ENCODE data around the gene IPCEF1.
"Not testable (repeated sequence)": the region's sequence is repeated elsewhere in the genome, so short reads cannot be mapped to it uniquely, and the experiment has no call there.

Gene IPCEF1

DNA sequence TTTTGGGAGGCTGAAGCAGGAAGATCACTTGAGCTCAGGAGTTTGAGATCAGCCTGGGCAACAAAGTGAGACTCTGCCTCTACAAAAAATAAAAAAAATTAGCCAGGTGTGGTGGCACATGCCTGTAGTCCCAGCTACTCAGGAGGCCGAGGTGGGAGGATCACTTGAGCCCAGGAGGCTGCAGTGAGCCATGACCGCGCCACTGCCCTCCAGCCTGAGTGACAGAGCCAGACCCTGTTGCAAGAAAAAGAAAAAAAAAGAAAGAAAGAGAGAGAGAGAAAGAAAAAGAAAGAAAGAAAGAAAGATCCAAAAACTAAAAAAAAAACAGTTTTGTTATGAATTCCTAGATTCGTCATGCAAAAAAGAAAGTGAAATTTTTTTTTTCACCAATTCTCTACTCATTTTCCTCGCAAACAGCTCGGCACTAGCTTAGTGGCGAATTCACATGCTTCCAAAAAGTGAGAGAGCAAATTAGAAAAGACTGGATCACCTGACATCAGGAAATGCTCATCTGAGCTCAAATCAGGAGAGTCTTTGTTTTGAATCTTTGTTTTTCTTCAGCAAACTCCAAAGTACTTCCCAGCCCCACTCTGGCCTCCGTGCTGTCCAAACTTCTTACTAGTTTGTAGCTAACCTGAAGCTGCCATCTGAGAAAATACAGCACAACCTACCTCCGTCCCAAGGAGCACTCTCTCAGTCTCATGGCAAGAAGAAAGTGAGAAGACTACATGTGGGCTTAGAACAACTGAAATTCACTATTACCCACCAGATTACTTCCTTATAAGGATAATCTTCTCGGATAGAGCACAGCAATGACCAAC, 27.0 kb downstream of the IPCEF1 start:
- DNase-seq: no peak

DNA sequence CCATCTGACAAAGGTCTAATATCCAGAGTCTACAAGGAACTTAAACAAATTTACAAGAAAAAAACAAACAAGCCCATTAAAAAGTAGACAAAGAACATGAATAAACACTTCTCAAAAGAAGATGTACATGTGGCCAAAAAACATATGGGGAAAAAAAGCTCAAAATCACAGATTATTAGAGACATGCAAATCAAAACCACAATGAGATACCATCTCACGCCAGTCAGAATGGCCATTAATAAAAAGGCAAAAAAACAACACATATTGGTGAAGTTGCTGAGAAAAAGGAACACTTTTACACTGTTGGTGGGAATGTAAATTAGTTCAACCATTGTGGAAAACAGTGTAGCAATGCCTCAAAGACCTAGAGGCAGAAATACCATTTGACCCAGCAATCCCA, 29.3 kb downstream of the IPCEF1 start:
- DNase-seq: not testable (repeated sequence)

DNA sequence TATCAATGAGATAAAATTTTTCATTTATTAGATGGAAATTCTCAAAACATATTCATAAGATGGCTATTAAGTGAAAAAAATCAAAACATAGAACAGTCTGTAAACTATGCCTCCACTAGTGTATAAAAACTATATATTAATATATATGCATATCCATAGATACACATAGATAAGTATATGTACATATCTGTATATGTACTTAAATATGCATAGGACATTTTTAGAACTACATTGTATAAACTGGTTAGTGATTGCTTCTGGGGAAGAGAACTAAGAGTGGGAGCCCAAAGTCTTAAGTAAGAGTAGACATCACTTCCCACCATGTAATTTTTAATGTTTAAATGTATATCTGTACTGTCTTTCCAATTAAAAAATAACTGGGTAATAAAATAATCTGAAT, 31.5 kb downstream of the IPCEF1 start:
- DNase-seq: no peak

DNA sequence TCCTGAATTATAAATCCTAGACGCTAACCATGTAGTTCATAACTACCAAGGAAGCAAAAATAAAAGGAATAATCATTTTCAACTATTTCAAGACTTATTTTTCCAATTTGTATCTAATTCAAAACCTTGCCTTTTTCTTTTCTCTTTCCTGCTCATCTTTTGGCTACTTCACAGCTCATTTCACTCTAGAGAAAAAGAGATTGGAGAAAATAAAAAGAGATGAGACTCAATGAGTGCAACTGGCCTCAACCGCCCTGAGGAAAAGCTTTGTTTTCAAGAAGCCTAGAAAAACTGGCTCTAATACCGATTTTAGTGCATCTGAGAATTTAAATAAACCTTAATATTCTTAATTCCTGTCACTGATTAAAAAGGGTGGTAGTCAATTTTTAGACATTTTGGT, 36.4 kb downstream of the IPCEF1 start:
- DNase-seq: no peak

DNA sequence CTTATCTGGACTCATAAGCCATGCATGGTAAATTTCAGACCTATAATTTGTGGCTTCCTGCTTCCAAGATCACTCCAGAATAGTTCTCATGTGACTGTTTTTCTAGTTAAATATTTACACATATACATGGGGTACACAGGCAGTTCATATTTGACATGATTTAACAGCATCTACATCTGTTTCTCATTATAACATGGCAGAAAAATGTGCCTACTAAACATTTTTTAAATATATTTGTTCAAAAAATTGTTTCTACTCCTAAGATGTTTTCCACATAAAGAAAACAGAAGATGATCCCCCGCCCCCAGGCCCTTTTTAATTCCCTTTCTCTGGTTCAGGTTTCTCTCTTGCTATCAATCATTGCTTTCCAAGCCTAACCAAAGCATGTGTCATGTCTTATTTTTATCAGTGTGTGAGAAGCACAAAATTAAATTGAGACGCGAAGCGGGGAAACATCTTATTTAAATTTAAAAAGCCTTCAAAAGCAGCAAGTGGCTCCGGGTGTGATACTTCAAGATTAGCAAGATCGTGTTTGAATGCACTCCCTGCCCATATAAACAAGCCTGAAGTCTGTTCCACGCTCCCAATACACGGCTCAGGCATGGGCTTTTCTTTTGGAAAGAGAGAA, 37.3 kb downstream of the IPCEF1 start:
- peak; percentile 6 for DNase-seq

DNA sequence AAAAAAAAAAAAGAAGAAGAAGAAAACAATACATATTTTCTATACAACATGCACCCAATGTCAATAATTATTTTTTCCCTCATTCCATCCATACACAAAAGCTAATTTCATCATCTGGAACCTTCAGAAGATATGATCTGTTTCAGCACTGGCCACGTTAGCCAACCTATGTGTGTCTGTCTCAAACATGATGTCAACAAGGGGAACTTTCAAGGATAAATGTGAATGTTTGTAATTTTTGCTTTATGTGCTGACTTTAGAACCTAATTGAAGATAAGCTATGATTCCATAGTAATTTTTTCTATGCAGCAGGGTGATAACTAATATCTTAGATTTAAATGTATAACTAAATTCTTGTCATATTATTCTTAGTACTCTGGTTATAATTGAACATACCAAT, 37.9 kb downstream of the IPCEF1 start:
- DNase-seq: no peak

DNA sequence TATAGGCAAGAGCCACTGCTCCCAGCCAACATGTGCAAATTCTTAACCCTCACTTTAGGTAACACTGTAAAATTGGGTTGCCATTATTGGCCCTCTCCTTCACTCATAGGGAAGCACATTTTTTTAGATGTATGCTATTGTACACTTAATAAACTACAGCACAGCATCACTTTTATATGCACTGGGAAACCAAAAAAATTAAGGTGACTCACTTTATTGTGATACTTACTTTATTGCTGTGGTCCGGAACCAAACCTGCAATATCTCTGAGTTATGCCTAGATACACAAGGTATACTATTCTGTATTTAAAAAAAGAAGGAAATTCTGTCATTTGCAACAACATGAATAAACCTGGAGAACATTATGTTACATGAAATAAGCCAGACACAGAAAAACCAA, 40.5 kb downstream of the IPCEF1 start:
- DNase-seq: no peak

DNA sequence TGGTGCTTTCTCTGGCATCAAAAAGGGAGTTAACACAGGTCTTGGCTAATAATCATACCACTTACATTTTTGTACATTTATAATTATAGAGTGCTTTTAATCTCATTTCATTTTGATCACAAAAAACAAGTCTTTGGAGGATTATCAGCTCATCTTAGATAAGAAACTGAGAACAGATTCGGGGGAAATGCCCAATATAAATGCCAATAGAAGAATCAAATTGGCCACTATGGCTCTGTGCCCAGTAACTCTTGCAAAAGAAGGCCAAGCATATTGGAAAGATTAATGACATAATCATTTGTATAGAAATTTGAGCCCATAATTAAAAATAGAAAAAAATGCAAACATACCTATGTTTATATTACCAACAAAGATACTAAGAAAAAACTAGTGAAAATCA, 42.5 kb downstream of the IPCEF1 start:
- no peak for DNase-seq

DNA sequence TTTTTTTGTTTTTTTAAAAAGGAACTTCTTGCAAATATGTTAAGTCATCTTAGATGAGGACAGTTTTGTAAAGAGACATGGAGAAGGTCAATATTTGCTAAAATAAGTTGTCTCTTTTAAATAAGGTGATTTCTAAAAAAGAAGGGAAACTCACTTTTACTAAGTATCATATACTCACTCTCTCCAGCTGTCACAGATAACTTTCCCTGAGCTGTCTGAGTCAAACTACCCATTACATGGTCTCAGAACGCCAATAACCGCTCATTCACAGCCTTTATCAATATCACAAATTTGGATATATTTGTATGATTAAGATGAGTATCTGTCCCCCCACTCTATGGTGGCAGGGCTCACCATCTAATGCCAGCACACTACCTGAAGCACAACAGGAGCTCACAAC, 47.6 kb downstream of the IPCEF1 start:
- DNase-seq: no peak

DNA sequence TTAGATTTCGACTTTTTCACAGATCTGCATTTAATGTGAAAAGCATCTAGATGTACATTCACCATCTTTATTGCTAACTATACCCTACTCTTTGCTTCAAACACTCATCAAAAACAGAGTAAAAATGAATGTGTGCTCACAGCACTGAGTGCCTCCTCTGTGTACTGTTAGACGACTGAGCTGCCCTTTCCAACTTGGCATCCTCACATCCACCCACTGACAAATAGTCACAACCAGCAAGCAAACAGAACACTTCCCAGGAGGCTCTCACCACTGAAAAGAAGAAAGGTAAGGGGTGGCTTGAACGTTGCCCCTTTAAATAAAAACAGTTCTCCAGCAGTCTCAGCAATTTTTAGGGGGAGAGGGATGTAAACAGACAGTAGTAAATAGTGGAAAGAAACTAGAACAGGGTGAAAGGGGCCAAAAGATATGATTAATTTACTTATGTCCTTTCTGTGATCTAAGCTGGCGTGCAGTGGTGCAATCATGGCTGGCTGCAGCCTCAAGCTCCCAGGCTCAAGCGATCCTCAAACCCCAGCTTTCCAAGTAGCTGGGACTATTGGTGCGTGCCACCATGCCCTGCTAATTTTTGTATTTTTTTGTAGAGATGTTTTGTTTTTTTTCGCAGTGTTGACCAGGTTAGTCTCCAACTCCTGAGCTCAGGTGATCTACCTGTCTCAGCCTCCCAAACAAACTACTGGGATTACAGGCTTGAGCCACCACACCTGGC, 48.7 kb downstream of the IPCEF1 start:
- no peak for DNase-seq

DNA sequence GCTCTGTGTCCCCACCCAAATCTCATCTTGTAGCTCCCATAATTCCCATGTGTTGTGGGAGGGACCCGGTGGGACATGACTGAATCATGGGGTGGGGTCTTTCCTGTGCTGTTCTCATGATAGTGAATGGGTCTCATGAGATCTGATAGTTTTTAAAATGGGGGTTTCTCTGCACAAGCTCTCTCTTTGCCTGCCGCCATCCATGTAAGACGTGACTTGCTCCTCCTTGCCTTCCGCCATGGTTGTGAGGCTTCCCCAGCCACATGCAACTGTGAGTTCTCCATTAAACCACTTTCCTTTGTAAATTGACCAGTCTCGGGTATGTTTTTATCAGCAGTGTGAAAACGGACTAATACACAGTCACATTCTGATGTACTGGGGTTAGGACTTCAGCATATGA, 49.5 kb downstream of the IPCEF1 start:
- not testable (repeated sequence) for DNase-seq

DNA sequence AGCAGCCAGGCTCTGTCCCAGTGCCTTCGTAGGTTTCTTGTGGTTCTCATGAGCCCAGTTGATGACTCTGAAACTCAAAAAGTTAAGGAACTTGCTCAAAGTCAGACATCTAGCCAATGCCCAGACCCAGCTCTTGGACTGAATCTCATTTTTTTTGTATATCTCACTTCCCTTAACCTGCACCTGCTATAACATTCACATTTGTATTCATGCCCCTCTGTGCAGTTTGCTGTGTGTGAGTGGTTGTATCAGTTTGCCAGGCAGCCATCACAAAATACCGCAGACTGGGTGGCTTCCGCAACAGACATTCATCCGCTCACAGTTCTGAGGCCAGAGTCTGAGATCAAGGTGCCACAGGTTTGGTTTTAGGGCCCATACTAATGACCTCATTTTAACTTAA, 49.9 kb downstream of the IPCEF1 start:
- no peak for DNase-seq

DNA sequence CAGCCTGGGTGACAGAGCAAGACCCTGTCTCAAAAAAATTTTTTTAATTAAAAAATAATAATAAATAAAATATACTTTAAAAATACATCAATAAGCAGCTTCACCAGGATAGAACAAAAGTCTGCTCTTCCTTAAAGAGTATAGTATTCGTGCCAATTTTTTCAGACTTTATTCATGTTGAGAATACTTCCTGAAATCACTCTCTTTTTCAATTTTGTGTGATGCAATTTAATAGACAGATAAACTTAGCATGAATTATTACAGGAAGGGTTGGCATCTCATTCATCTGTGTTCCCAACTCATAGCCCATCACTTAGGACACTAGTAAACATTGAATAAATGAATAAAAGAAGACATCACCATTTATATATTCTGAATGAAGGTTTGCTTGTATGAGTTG, 52.4 kb downstream of the IPCEF1 start:
- DNase-seq: no peak

DNA sequence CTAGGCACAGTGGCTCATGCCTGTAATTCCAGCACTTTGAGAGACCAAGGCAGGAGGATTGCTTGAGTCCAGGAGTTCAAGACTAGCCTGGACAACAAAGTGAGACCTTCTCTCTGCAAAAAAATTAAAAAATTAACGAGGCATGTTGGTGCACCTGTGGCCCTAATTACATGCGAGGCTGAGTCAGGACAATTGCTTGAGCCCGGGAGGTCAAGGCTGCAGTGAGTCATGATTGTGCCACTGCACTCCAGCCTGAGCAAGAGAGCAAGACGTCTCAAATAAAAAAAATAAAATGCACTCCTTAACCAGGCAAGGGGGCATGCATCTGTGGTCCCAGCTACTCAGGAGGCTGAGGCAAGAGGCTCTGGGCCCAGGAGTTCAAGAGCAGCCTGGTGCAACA, 53.0 kb downstream of the IPCEF1 start:
- DNase-seq: not testable (repeated sequence)

DNA sequence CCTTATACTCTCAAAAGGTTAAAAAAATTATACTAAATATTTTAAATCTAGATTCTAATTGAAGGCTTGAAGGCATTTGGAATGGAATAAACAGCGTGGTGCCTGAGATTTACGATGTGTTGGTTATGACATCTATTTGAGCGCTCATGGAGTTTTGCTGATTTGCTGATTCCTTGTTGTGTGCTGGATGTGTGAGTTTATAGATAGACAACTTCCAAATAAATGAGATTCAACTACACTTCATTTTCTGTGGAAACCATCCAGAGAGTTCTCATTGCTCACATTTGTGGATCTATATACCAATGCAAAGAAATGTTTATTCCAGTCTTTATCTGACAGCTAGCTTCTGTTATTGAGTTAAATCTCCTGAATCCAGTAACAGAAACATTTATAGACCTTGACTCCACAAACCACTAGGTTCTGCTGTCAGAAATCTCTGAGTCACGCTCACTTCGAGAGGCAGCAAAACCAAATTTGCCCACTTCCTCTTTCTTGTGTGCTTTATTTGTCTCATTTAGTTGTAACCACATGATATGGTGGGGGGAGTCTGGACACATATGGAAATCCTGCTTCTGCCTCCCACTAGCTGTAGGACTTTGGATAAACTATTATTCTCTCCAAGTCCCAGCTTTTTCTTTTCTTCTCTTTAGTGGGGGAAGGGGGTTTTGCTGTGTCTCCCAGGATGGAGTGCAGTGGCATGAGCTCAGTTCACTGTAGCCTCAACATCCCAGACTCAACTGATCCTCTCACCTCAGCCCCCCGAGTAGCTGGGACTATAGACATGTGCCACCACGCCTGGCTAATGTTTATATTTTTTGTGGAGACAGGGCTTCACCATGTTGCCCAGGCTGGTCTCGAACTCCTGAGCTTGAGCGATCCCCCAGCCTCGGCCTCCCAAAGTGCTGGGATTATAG, 54.5 kb downstream of the IPCEF1 start:
- no peak for DNase-seq

DNA sequence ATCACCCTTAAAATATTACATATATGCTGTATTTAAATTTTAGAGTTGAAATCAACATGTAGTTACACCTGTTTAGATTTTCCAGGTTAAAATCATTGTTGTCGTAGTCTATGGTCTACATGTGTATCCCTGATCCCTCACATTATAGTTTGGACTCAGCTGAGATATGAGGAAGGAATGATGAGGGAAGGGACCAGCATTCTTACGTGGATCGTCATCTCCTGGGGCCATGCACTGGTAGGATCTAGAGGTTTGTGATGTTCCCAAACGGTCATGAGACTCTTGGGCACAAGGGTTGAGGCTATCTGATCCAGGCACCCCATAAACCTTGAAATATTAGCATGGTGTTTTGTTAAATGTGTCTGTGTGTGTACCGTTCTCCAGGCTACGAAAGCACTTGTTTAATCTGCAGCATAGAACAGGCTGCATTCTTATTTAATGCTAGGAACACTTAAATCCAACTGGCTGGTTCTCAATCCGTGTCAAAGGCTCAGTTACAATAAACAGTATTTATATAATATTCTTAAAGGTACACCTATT, 55.4 kb downstream of the IPCEF1 start:
- no peak for DNase-seq

DNA sequence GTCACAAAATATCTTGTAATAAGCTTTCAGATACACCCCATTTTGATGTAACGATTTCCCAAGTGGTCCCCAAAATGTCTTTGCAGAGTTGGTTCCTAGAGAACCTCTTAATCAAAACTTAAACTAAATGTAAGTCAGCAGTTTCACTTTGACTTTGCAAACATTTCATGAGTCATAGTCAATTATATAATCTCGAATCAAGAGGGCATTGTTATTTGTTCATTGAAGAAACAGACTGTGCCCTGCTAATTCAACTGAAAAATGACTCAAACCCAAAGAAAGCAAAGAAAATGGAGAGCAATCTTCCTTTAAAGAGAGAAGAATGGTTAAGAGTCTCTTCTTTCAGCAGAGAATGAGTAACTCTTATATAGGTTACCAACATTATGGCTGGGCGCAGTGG, 58.3 kb downstream of the IPCEF1 start:
- no peak for DNase-seq

DNA sequence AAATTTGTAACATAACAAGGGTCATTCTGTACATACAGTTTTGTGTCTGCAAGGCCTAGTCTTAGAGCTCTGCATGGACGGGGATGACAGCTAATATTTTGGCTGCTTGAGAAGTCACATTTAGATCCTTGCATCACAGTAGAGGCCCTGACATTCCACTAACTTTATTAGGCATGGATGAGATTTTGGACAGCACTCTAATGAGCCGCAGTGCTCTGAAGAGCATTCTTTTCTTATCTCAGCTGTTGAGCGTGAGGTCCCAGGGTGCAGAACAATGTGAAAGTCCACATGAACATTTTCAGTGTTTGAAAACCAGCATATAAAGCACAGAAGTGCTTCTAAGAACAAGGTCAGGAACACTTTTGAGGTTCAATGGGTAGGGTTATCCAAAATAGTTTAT, 58.9 kb downstream of the IPCEF1 start:
- DNase-seq: no peak

DNA sequence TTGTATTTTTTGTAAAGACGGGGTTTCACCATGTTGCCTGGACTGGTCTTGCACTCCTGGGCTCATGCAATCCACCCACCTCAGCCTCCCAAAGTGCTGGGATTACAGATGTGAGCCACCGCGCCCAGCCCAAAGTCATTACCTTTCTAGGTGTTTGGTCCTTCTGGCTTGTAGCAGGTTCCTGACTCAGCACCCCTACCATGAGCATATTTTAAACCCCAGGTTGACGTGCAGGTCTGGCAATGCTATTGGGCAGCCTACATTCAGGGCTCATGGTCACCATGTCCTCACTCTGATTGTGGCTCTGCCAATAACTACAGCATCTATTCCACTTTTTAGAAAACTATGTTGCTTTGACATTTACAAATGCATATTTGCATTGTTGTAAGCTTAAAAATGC, 59.4 kb downstream of the IPCEF1 start:
- no peak for DNase-seq

DNA sequence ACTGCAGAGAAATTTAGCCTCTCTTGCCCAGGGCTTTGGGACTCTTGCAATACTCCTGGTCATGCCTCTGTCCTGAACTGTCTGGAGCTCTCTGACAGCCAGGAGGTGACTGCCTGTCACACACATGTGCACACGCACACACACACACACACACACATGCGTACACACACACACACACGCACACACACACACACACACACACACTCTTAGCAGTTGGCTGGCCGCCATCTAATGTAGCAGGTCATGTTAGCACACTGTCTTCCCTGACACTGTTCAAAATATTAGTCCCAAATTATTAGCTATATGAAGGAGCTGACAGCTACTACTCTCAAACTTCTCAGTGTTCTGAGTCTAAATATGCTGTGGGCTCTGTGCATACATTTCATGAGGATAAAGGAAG, 60.9 kb downstream of the IPCEF1 start:
- DNase-seq: no peak

DNA sequence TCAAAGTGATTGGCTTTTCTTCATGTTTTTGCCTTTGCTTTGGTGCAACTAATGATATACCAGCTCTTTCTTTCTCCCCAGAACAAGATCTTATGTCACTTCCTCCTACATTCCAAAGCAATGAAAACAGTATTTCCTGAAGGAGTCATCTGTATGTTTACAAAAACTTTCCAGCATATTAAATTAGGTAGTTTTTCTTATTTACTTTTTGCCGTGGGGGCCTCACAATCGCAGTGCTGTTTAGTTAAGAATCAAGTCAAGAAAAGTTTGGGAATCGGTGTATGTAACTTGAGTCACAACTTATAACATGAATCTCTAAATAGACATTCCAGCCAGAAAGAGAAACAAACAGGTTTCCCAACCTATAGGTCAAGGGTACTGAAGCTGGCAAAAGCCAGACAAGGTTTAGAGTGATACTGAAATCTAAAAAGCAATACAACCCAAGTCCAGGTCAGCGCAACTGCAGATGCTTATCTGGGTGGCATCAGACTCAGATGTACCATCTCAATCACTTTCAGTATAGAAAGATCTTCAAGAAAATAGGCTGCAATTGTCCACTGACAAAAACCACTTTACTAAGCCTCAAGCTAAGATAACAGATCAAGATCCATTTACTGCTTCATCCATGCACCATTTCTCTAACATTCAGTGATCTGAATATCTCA, 63.6 kb downstream of the IPCEF1 start:
- DNase-seq: no peak

DNA sequence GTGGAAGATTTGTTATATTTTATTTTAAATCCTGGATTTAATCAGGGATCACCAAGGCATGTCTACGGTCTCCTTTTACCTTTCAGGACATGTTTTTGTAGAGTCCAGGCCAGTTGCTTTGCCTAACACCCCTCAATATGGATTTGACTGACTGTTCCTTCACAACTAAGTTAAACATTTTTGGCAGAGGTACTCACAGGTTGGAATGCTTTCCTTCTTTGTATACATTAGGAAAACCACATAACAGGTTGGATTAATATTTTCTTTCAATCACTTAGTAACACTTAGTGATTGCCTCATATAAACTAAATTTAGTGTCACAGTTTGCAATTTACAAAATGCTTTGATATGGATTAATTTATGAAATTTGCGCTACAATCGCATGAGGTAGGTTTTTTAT, 64.5 kb downstream of the IPCEF1 start:
- DNase-seq: no peak
